Epithelial cell of proximal tubule (primary cell): ENCODE results near the gene CALCR. TPM values are rescaled to one million over a fixed set of nuclear protein-coding genes. Genes with fewer than 3 reads are reported as not detected.

Experiments used
- DNase-seq: peaks from one replicate; pipeline ENCODE4 v3.0.0-alpha.2; 2011; ENCODE audit warnings: low read depth
- H3K4me3 ChIP-seq: 2 replicates; pipeline ENCODE4 v1.5.1; 2011; ENCODE audit warnings: low read depth, mild to moderate bottlenecking, low read length
- total RNA-seq: library from RNA; depleted of rRNA; stranded (reverse); fragments of >200 nt; gene quantifications from 2 replicates; pipeline ENCODE4 v1.2.3, GENCODE V29; 2015
- TF ChIP-seq, protein P1 (sequence below): conservative IDR thresholded peaks from 2 replicates; pipeline ENCODE4 v1.5.1; 2012; ENCODE audit warnings: low read depth, mild to moderate bottlenecking, low read length

CALCR gene
- total RNA-seq, 1 donor from 2014 or later = not detected

- DNase-seq = no peak
- peak overlapping the region; percentile 25 for H3K4me3 ChIP-seq
- TF ChIP-seq, protein P1, sequence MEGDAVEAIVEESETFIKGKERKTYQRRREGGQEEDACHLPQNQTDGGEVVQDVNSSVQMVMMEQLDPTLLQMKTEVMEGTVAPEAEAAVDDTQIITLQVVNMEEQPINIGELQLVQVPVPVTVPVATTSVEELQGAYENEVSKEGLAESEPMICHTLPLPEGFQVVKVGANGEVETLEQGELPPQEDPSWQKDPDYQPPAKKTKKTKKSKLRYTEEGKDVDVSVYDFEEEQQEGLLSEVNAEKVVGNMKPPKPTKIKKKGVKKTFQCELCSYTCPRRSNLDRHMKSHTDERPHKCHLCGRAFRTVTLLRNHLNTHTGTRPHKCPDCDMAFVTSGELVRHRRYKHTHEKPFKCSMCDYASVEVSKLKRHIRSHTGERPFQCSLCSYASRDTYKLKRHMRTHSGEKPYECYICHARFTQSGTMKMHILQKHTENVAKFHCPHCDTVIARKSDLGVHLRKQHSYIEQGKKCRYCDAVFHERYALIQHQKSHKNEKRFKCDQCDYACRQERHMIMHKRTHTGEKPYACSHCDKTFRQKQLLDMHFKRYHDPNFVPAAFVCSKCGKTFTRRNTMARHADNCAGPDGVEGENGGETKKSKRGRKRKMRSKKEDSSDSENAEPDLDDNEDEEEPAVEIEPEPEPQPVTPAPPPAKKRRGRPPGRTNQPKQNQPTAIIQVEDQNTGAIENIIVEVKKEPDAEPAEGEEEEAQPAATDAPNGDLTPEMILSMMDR = no peak
These were observed 1.3 kb upstream of the CALCR start for GRCh38 chr7:93575555-93576399.

- peak overlapping the region; percentile 25 for H3K4me3 ChIP-seq
- no peak for DNase-seq
- TF ChIP-seq, protein P1 = no peak
These were observed 267 bp downstream of the CALCR start for GRCh38 chr7:93574269-93574645.

GRCh38 chr7:93569189-93569588, 5.3 kb downstream of the CALCR start:
- no peak for DNase-seq
- TF ChIP-seq, protein P1 = no peak
- H3K4me3 ChIP-seq = no peak overlapping the region

DNA sequence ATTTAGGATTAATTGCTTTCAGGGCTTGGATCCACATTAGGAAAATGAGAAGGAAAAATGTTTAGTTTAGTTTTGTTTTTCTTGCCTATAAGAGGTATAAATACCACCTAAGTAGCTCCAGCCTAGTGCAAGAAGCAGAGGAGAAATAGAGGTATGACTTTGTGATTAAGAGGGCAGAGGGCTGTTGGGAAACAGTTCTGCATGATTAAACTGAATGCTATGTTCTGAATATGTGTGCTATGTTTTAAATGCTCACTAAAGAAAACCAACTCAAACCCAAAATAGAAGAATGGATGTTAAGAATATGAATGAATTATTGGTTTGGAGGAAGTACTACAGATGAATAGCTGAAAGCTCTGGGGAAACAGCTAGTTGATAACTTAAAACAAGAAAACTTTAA, 7.6 kb downstream of the CALCR start:
- TF ChIP-seq, protein P1 = no peak

DNA sequence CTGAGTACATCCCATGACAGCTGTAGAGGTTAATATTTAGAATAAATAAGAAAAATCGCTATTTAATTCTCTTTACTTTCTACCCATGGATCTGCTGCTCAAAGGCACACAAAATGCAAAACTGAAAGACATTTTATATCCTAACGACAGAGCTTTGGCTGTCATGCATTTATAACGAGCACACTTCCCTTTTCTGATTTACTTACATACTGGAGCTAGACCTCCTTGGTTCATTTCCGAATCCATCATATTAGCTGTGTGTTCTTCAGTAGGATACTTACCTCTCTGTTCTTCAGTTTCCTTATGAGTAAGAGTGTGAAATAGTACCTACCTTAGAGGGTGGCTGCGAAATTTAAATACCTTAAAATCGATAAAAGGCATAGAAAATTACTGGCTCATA, 10.9 kb downstream of the CALCR start:
- H3K4me3 ChIP-seq = no peak overlapping the region
- TF ChIP-seq, protein P1 = no peak
- DNase-seq = no peak

More for the DNA sequence above, 7.6 kb downstream of the CALCR start:
- no peak for DNase-seq
- H3K4me3 ChIP-seq = no peak overlapping the region

GRCh38 chr7:93562936-93563335, 11.6 kb downstream of the CALCR start:
- H3K4me3 ChIP-seq = no peak overlapping the region
- DNase-seq = no peak
- TF ChIP-seq, protein P1 = no peak

DNA sequence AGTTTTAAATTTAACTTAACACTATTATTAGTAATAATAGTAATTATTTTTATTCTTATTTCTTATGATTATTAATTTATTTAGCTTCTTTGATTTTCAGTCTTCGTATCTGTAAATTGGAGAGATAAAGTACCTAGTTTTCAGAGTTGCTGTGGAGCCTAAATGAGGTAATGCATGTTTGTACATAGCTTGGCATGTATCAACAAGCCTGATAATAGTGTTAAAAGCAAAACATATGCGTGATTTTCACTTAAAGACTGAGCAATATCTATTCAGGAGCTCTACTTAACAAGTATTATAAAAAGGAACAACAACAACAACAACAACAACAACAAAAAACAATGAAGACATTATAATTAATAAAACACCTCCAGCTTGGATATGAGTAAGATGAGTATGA, 12.4 kb downstream of the CALCR start:
- DNase-seq = no peak

More for the DNA sequence above, 12.4 kb downstream of the CALCR start:
- TF ChIP-seq, protein P1 = no peak
- no peak overlapping the region for H3K4me3 ChIP-seq
